Spleen (tissue), 11 donors: ENCODE data around the gene CHD5. TPM values are rescaled to one million over a fixed set of nuclear protein-coding genes. Genes with fewer than 3 reads are reported as not detected.

ENCODE experiments used
- DNase-seq: peaks from one replicate; pipeline ENCODE4 v3.0.0-alpha.2; 2020
- H3K27ac ChIP-seq, 8 donors: fragments of 200-600 bp; sonication (generic) in 7 of 8; 1 replicate in 4 of 8; 2 replicates in 4 of 8; pipeline versions ENCODE4 v1.5.0 to v1.8.0; 2016 to 2021; ENCODE audit warnings: inconsistent platforms in 4 of 8, mild to moderate bottlenecking in 4 of 8, moderate library complexity in 1 of 8
- H3K27me3 ChIP-seq, 7 donors: fragments of 200-600 bp; sonication (generic) in 6 of 7; replicated peaks in 1 of 7; 1 replicate in 4 of 7; 2 replicates in 3 of 7; pipeline versions ENCODE4 v1.5.0 to v1.8.0; 2016 to 2021; ENCODE audit warnings: inconsistent platforms in 3 of 7, mild to moderate bottlenecking in 1 of 7
- H3K36me3 ChIP-seq, 6 donors: fragments of 200-600 bp; sonication (generic) in 5 of 6; 1 replicate in 4 of 6; 2 replicates in 2 of 6; pipeline versions ENCODE4 v1.5.0 to v1.8.0; 2016 to 2021; ENCODE audit warnings: inconsistent platforms in 2 of 6
- H3K4me1 ChIP-seq, 6 donors: fragments of 200-600 bp; sonication (generic) in 5 of 6; 1 replicate in 3 of 6; 2 replicates in 3 of 6; pipeline versions ENCODE4 v1.5.0 to v1.8.0; 2016 to 2021; ENCODE audit warnings: inconsistent platforms in 3 of 6
- H3K4me3 ChIP-seq, 8 donors: fragments of 200-600 bp; sonication (generic) in 7 of 8; 1 replicate in 4 of 8; 2 replicates in 4 of 8; pipeline versions ENCODE4 v1.5.0 to v1.8.0; 2016 to 2021; ENCODE audit warnings: inconsistent platforms in 4 of 8, mild to moderate bottlenecking in 4 of 8, moderate library complexity in 2 of 8
- H3K9me3 ChIP-seq, 8 donors: fragments of 200-600 bp; sonication (generic) in 7 of 8; 1 replicate in 4 of 8; 2 replicates in 4 of 8; pipeline versions ENCODE4 v1.5.0 to v1.8.0; 2016 to 2021; ENCODE audit warnings: inconsistent platforms in 4 of 8
- CTCF ChIP-seq, 11 experiments: fragments of 200-600 bp in 7 of 11; fragments of 450-650 bp in 4 of 11; sonication (generic) in 4 of 11; IDR thresholded peaks in 8 of 11; conservative IDR thresholded peaks in 3 of 11; 1 replicate in 7 of 11; 2 replicates in 4 of 11; pipeline versions ENCODE4 v1.4.0 to v1.8.0; 2016 to 2021; ENCODE audit warnings: antibody characterized with exemption in 11 of 11, inconsistent platforms in 4 of 11, mild to moderate bottlenecking in 1 of 11
- POLR2A ChIP-seq, 3 donors: fragments of 450-650 bp; IDR thresholded peaks; one replicate each; pipeline ENCODE4 v1.5.1; 2017; ENCODE audit warnings: antibody characterized with exemption in 3 of 3, mild to moderate bottlenecking in 1 of 3
- POLR2AphosphoS5 ChIP-seq, 3 donors: sonication (generic); formaldehyde crosslinking; IDR thresholded peaks; one replicate each; pipeline ENCODE4 v1.5.1; 2017; ENCODE audit warnings: antibody characterized with exemption in 3 of 3
- WGBS, 5 donors: extraction: QIAGEN DNeasy Blood & Tissue Kit in 3 of 5; methylation state at CpG; one replicate each; pipeline versions ENCODE4 v1.1.5 to v1.1.7; 2013 to 2018; 5-methylcytosine and 5-hydroxymethylcytosine counted together
- intact Hi-C: fragments of 100-400 bp; cut with DNase I; formaldehyde crosslinking; loops from one replicate; pipeline ENCODE4 v1.15.0; 2023; ENCODE audit warnings: low total_unique reads
- polyA plus RNA-seq, 3 donors: library from polyadenylated mRNA; stranded (reverse); fragments of 200-250 nt; gene quantifications; one replicate each; pipeline ENCODE4 v1.2.1, GENCODE V29; 2013
- total RNA-seq, 7 donors: library from RNA; depleted of rRNA in 3 of 7; stranded (reverse); fragments of >200 nt in 3 of 7; fragmentation: NEBNext Ultra II Directional in 4 of 7; extraction: Animal tissue kit (Norgen Biotek cat#: 25700) in 4 of 7; gene quantifications; one replicate each; pipeline versions ENCODE4 v1.1.0 to v1.2.1, GENCODE V29; 2016 to 2021
- donor health status: healthy with polysubstance abuse.
- donor health status: DM: no; HTN: no; CAD: no; lungs with moderate emphysema.
- donor health status: DM: no; HTN: no; CAD: no.
- donor health status: Bipolar disorder and iron deficiency.
- donor health status: healthy.
- donor health status: DM: no; HTN: no; CAD: no.
- donor health status: DM: yes; HTN: yes; CAD: no.

CHD5 gene
- total and polyA plus RNA-seq, 10 donors = 0.04 to 0.44 (median 0.13) TPM

- TF ChIP-seq POLR2A (IDR thresholded peaks at IDR 0.05) = no peak
- no peak for TF ChIP-seq POLR2AphosphoS5 (IDR thresholded peaks at IDR 0.05)
- no peak for TF ChIP-seq CTCF (IDR thresholded peaks at IDR 0.05 in 8 of 11, conservative IDR thresholded peaks at IDR 0.05 in 3 of 11)
- no peak for DNase-seq
- H3K9me3 ChIP-seq = no peaks in the 10 kb centered on the region
- intact Hi-C loops = no loop called here
- no peak overlapping the region for H3K4me3 ChIP-seq
- 92 to 98% (median 97%) methylated on average over 21 of the region's 21 CpGs for WGBS, 5 donors
- no peak overlapping the region for H3K27ac ChIP-seq
- no peaks in the 10 kb centered on the region for H3K27me3 ChIP-seq
- peaks cover 0 to 100% (median 34%) of the 10 kb centered on the region in 6 donors for H3K36me3 ChIP-seq
- no peaks in the 10 kb centered on the region for H3K4me1 ChIP-seq
These were observed 105.8 kb downstream of the CHD5 start for GRCh38 chr1:6074192-6074901.

GRCh38 chr1:6073480-6074053, 106.6 kb downstream of the CHD5 start:
- H3K9me3 ChIP-seq = no peaks in the 10 kb centered on the region
- TF ChIP-seq CTCF (IDR thresholded peaks at IDR 0.05 in 8 of 11, conservative IDR thresholded peaks at IDR 0.05 in 3 of 11) (no peak), POLR2AphosphoS5 (IDR thresholded peaks at IDR 0.05) (peak in 1 of 3 donors; percentile 24)
- intact Hi-C loops = no loop called here
- no peaks in the 10 kb centered on the region for H3K4me1 ChIP-seq
- H3K36me3 ChIP-seq = peaks cover 0 to 100% (median 34%) of the 10 kb centered on the region in 6 donors
- H3K4me3 ChIP-seq = no peak overlapping the region
- H3K27me3 ChIP-seq = no peaks in the 10 kb centered on the region
- DNase-seq = no peak
- WGBS, 5 donors = 91 to 100% (median 95%) methylated on average over 3 to 15 of the region's 15 CpGs
- no peak overlapping the region for H3K27ac ChIP-seq

DNA sequence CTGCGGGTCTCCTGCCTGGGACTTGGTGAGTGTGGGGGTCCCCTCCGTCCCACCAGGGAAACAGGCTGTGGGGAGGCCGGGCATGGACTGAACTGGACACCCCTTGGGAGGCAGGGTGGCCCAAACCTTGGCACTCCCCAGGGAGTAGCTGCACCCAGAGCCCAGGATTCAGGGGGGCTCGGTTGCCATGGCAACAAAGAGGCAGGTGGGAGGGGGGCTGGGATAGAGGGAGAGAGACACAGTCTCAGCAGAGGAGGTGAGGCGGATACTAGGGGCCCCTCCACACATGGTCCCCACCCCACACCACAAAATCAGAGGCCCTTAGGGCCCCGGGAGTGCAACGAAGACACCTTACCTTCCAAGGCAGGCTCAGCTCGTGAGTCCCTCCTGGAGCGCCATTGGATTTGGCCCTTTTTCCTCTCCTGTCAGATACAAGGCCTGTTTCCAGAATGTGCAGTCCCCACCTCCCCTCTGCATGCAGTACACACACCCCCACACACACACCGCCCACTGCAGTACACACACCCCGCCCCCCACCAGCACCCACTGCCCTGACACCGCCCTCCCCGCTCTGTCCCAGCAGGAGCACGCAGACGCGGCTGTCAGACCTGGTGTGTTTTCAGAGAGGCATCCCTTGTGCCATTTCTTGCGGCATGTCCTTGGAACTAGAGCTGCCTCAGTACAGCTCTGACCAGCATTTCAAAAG, 107.2 kb downstream of the CHD5 start:
- peaks cover 0 to 100% (median 34%) of the 10 kb centered on the region in 6 donors for H3K36me3 ChIP-seq
- no peak overlapping the region for H3K4me3 ChIP-seq
- intact Hi-C loops = no loop called here
- 91 to 92% (median 92%) methylated on average over 15 to 17 of the region's 17 CpGs for WGBS, 5 donors
- no peaks in the 10 kb centered on the region for H3K4me1 ChIP-seq
- H3K27ac ChIP-seq = no peak overlapping the region
- TF ChIP-seq POLR2A (IDR thresholded peaks at IDR 0.05) (no peak), POLR2AphosphoS5 (IDR thresholded peaks at IDR 0.05) (no peak), CTCF (IDR thresholded peaks at IDR 0.05 in 8 of 11, conservative IDR thresholded peaks at IDR 0.05 in 3 of 11) (no peak)
- DNase-seq = no peak
- no peaks in the 10 kb centered on the region for H3K27me3 ChIP-seq
- H3K9me3 ChIP-seq = no peaks in the 10 kb centered on the region

DNA sequence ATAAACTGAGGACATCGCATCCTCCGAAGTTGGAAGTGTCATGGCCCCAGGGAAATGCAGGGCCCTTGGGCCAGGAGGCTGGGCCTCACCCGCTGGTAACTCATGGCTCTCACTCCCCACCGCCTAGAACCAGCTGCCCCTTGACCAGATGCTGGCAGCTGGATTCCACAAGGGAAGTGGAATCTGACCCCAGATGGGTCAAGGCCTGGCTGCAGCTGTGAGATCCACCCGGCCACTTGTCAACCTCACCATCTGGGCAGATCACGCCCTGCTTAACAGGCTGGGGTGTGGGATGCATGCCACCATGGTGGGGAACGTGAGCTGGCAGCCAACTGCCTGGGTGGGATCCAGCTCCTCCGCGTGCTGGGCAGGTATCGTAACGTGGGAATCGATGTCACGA, 108.9 kb downstream of the CHD5 start:
- Histone ChIP-seq H3K27ac (no peak overlapping the region), H3K9me3 (no peaks in the 10 kb centered on the region), H3K4me1 (no peaks in the 10 kb centered on the region), H3K36me3 (peaks cover 0 to 100% (median 30%) of the 10 kb centered on the region in 6 donors), H3K4me3 (no peak overlapping the region), H3K27me3 (no peaks in the 10 kb centered on the region)
- TF ChIP-seq POLR2AphosphoS5 (IDR thresholded peaks at IDR 0.05) (peak; percentile 44 to 56 (median 53)), POLR2A (IDR thresholded peaks at IDR 0.05) (no peak), CTCF (IDR thresholded peaks at IDR 0.05 in 8 of 11, conservative IDR thresholded peaks at IDR 0.05 in 3 of 11) (no peak)
- intact Hi-C loops = no loop called here
- DNase-seq = no peak
- 75 to 88% (median 83%) methylated on average over 13 of the region's 13 CpGs for WGBS, 5 donors
